ENCODE results near the gene FRS2. TPM values are rescaled to one million over a fixed set of nuclear protein-coding genes. Genes with fewer than 3 reads are reported as not detected.

Gene FRS2
- total RNA-seq, 1 experiment from 2014 or later = 23.3 TPM

DNA sequence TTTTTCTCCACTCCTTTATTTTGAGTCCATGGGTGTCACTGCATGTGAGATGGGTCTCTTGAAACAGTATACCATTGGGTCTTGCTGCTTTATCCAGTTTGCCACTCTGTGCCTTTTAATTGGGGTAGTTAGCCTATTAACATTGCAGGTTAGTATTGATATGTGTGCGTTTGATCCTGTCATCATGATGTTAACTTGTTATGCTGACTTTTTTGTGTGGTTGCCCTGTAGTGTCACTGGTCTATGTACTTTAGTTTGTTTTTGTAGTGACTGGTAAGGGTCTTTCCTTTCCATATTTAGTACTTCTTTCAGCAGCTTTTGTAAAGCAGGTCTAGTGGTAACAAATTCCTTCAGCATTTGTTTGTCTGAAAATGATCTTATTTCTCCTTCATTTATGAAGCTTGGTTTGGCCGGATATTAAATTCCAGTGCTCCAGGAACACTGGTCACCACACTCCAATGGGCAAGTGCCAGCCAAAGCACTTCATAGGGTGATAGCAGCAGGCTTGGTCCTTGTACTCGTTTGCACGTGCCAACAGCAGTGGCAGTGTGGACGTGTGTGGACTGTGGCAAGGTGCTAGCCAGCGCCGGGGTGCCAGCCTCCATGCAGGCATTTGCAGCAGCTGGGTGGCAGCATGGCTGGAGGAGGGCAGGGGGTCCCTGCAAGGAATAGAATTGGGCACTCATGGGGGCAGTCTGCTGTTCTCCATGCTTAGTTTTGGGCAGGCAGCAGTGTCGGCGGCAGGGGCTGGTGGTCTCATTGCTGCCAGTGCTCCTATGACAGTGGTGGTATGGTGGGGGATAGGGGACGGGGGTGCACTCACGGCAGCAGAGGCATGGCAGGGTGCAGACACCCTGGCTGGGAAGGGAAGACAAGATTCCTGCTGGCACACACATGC is 53.5 kb downstream of the FRS2 start:
- H3K36me3 ChIP-seq (ENCODE audit: low read depth) = no peaks in the 10 kb centered on the region
- no peaks in the 10 kb centered on the region for H3K9me2 ChIP-seq (ENCODE audit: insufficient read depth)
- peaks cover 20% of the 10 kb centered on the region for H3F3A ChIP-seq (ENCODE audit: insufficient read depth, low read depth)
- no TSS peak for BruUV-seq (replicated peaks)
- no peaks in the 10 kb centered on the region for H3K27me3 ChIP-seq (ENCODE audit: insufficient read depth, low read depth)
- CTCF ChIA-PET = no interaction called here
- no peak overlapping the region for H2AFZ ChIP-seq
- H3K4me1 ChIP-seq (replicated peaks; ENCODE audit: insufficient read depth) = peaks cover 28% of the 10 kb centered on the region
- intact Hi-C loops (cut with micrococcal nuclease; ENCODE audit: unreplicated experiment) = no loop called here
- H4K20me1 ChIP-seq (ENCODE audit: insufficient read depth) = no peaks in the 10 kb centered on the region
- no peaks in the 10 kb centered on the region for H3K9me3 ChIP-seq (ENCODE audit: insufficient read depth, low read depth)
- no peak overlapping the region for H3K4me2 ChIP-seq
- POLR2A ChIA-PET (ENCODE audit: unreplicated experiment) = no interaction called here
- H3K27ac ChIP-seq = no peak overlapping the region
- H3K4me3 ChIP-seq = no peak overlapping the region
- TF ChIP-seq EZH2 (IDR thresholded peaks at IDR 0.05; ENCODE audit: low read depth) = no peak
- TF ChIP-seq, protein P1, sequence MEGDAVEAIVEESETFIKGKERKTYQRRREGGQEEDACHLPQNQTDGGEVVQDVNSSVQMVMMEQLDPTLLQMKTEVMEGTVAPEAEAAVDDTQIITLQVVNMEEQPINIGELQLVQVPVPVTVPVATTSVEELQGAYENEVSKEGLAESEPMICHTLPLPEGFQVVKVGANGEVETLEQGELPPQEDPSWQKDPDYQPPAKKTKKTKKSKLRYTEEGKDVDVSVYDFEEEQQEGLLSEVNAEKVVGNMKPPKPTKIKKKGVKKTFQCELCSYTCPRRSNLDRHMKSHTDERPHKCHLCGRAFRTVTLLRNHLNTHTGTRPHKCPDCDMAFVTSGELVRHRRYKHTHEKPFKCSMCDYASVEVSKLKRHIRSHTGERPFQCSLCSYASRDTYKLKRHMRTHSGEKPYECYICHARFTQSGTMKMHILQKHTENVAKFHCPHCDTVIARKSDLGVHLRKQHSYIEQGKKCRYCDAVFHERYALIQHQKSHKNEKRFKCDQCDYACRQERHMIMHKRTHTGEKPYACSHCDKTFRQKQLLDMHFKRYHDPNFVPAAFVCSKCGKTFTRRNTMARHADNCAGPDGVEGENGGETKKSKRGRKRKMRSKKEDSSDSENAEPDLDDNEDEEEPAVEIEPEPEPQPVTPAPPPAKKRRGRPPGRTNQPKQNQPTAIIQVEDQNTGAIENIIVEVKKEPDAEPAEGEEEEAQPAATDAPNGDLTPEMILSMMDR (conservative IDR thresholded peaks at IDR 0.05) = no peak
- H3K79me2 ChIP-seq (ENCODE audit: low read depth) = peaks cover 85% of the 10 kb centered on the region
- DNase-seq = no peak

DNA sequence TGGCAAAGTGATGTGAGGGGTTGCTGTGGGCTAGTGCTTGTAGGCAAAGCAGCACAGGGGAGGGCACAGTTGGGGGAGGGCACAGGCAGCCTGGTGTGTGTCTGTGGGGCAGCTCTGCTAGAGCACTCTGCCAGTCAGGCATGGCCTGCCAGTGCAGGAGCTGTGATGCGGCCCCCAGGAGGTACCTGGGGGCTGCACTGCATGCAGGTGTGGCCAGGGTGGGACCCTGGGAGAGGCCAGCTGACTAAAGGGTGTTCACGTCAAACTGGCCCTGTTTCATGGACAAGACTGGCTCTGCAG is 54.1 kb downstream of the FRS2 start:
- Histone ChIP-seq H3K4me1 (replicated peaks; ENCODE audit: insufficient read depth) (peaks cover 34% of the 10 kb centered on the region), H3K27me3 (ENCODE audit: insufficient read depth, low read depth) (no peaks in the 10 kb centered on the region), H3K79me2 (ENCODE audit: low read depth) (peaks cover 86% of the 10 kb centered on the region), H3K36me3 (ENCODE audit: low read depth) (no peaks in the 10 kb centered on the region), H4K20me1 (ENCODE audit: insufficient read depth) (no peaks in the 10 kb centered on the region), H3K9me2 (ENCODE audit: insufficient read depth) (no peaks in the 10 kb centered on the region), H3K9me3 (ENCODE audit: insufficient read depth, low read depth) (no peaks in the 10 kb centered on the region), H3K4me3 (no peak overlapping the region), H3K27ac (no peak overlapping the region), H2AFZ (no peak overlapping the region), H3K4me2 (no peak overlapping the region), H3F3A (ENCODE audit: insufficient read depth, low read depth) (peaks cover 20% of the 10 kb centered on the region)
- intact Hi-C loops (cut with micrococcal nuclease; ENCODE audit: unreplicated experiment) = no loop called here
- no TSS peak for BruUV-seq (replicated peaks)
- ChIA-PET POLR2A (ENCODE audit: unreplicated experiment) (no interaction called here), CTCF (no interaction called here)
- TF ChIP-seq, protein P1 (conservative IDR thresholded peaks at IDR 0.05) = no peak
- no peak for TF ChIP-seq EZH2 (IDR thresholded peaks at IDR 0.05; ENCODE audit: low read depth)
- no peak for DNase-seq

DNA sequence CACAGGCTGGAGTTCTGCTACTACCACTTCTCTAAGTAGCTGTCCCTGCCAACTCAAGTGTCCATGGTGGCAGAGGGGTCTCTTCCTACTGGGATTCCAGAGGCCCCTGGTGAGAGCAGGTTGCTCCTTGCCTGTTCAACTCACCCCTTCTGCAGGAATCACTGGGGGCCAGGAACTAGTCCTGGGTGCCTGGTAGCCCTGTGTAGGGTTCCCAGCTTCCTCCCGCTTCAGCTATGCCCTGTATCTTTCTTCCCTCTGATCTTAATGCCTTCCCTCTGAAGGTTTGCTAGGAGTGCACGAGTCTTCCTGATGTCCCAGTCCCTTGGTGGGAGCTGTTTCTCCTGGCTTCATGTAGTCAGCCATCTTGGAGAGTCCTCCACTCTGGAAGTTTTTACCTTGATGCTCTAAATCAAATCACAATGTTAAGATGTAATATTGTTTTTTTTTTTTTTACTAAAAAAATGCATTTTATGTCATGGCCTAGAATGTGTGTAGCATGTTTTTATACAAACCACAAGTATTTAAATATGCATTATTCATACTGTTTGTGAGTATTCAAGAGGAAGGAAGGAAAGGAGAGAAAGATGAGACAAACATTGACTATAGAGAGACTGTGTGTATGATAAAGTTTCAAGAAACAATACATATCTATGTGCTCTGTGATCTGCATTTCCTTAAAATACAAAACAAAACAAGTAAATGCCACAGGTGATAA is 54.7 kb downstream of the FRS2 start:
- DNase-seq = no peak
- H3K9me2 ChIP-seq (ENCODE audit: insufficient read depth) = no peaks in the 10 kb centered on the region
- peaks cover 35% of the 10 kb centered on the region for H3K4me1 ChIP-seq (replicated peaks; ENCODE audit: insufficient read depth)
- POLR2A ChIA-PET (ENCODE audit: unreplicated experiment) = no interaction called here
- no peak overlapping the region for H3K4me3 ChIP-seq
- no peak overlapping the region for H3K4me2 ChIP-seq
- BruUV-seq (replicated peaks) = no TSS peak
- CTCF ChIA-PET = no interaction called here
- no peaks in the 10 kb centered on the region for H3K36me3 ChIP-seq (ENCODE audit: low read depth)
- peaks cover 20% of the 10 kb centered on the region for H3F3A ChIP-seq (ENCODE audit: insufficient read depth, low read depth)
- no peaks in the 10 kb centered on the region for H3K27me3 ChIP-seq (ENCODE audit: insufficient read depth, low read depth)
- intact Hi-C loops (cut with micrococcal nuclease; ENCODE audit: unreplicated experiment) = no loop called here
- H3K79me2 ChIP-seq (ENCODE audit: low read depth) = peaks cover 85% of the 10 kb centered on the region
- H3K9me3 ChIP-seq (ENCODE audit: insufficient read depth, low read depth) = no peaks in the 10 kb centered on the region
- TF ChIP-seq, protein P1 (conservative IDR thresholded peaks at IDR 0.05) = no peak
- no peak for TF ChIP-seq EZH2 (IDR thresholded peaks at IDR 0.05; ENCODE audit: low read depth)
- no peak overlapping the region for H2AFZ ChIP-seq
- H3K27ac ChIP-seq = no peak overlapping the region
- H4K20me1 ChIP-seq (ENCODE audit: insufficient read depth) = no peaks in the 10 kb centered on the region

All from PC-9 (cell line).